ENCODE measurements around the gene VPS33B. TPM values are rescaled to one million over a fixed set of nuclear protein-coding genes. Genes with fewer than 3 reads are reported as not detected.
A peak's percentile ranks its signal among the peaks of the same experiment; 100 is the strongest.

Gene VPS33B
- total and polyA plus RNA-seq, 2 of the 13 experiments (the other 11 are each of a cell fraction or from before 2014, with no cell fraction given): 15.8 to 16.5 TPM

DNA sequence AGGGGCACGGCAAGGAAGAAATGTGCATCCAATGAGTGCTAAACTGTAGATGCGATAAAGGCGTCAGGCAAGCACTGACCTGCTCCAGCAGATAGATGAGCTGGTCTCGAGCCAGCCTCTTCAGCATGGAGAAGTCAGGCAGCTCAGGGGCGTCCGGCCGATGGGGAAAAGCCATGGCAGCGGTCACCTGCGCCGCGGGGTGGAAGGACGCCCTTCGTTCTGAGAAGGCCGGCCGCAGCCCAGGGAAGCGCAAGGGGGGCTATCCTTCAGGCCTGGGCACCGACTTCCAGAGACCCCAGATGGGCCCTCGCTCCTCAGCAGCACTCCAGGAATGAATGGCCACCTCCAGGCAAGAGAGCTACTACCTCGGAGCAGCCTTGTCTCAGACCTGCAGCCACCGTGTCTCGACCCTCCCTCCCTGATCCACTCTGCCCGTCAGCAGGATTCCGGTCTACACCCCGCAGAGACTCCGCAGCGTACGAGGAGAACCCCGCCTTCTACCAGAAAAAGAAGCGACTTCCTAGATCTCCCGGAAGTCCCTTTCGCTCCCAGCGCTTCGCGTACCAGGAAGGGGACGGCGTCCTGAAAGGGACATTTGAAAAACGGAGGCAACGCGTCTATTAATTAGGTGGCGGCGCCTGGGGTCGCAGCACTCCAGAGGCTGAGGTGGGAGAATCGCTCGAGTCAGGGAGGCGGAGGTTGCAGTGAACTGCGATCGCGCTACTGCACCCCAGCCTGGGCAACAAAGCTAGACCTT is at the start of gene VPS33B (continued):
- TF ChIP-seq ASH2L (IDR thresholded peaks at IDR 0.05; ENCODE audit: insufficient read length, low read depth, low read length): peak; percentile 79
- TF ChIP-seq ZNF839 (CRISPR knock-in tag; IDR thresholded peaks at IDR 0.05; ENCODE audit: borderline replicate concordance): 0 out of 2 replicates have a peak, but pooled peaks have one; percentile 43
- TF ChIP-seq ETV6 (CRISPR knock-in tag; conservative IDR thresholded peaks at IDR 0.05): peak; percentile 33; the same call in 1 of the 2 replicates
- TF ChIP-seq, protein P1, sequence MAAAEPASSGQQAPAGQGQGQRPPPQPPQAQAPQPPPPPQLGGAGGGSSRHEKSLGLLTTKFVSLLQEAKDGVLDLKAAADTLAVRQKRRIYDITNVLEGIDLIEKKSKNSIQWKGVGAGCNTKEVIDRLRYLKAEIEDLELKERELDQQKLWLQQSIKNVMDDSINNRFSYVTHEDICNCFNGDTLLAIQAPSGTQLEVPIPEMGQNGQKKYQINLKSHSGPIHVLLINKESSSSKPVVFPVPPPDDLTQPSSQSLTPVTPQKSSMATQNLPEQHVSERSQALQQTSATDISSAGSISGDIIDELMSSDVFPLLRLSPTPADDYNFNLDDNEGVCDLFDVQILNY (CRISPR knock-in tag; conservative IDR thresholded peaks at IDR 0.05): no peak
- TF ChIP-seq ZNF572 (CRISPR knock-in tag; IDR thresholded peaks at IDR 0.05): 0 out of 2 replicates have a peak, but pooled peaks have one; percentile 37
- TF ChIP-seq PHF21A (CRISPR knock-in tag; IDR thresholded peaks at IDR 0.05): peak; percentile 56; the same call in 1 of the 2 replicates
- TF ChIP-seq NBN (conservative IDR thresholded peaks at IDR 0.05): no peak
- peak; percentile 81; the same call in 1 of the 2 replicates for TF ChIP-seq GMEB1 (CRISPR knock-in tag; IDR thresholded peaks at IDR 0.05; ENCODE audit: borderline replicate concordance)
- 0 out of 2 replicates have a peak, but pooled peaks have one; percentile 21 for TF ChIP-seq TFE3 (CRISPR knock-in tag; IDR thresholded peaks at IDR 0.05)
- peak; percentile 60; the same call in 1 of the 3 replicates for TF ChIP-seq MXI1 (IDR thresholded peaks at IDR 0.05; ENCODE audit: borderline replicate concordance, low read depth, low read length)
- no peak for TF ChIP-seq ZNF615 (CRISPR knock-in tag; IDR thresholded peaks at IDR 0.05; ENCODE audit: borderline replicate concordance)
- peak; percentile 98 for TF ChIP-seq PHF20 (CRISPR knock-in tag; IDR thresholded peaks at IDR 0.05)
- 0 out of 2 replicates have a peak, but pooled peaks have one; percentile 71 for TF ChIP-seq ZNF703 (CRISPR knock-in tag; IDR thresholded peaks at IDR 0.05; ENCODE audit: borderline replicate concordance)
- peak; percentile 70 for TF ChIP-seq ZNF143 (CRISPR knock-in tag; IDR thresholded peaks at IDR 0.05)
- TF ChIP-seq SKI (IDR thresholded peaks at IDR 0.05; ENCODE audit: partially characterized antibody): no peak
- 0 out of 2 replicates have a peak, but pooled peaks have one; percentile 54 for TF ChIP-seq ZNF546 (CRISPR knock-in tag; conservative IDR thresholded peaks at IDR 0.05)
- 0 out of 2 replicates have a peak, but pooled peaks have one; percentile 41 for TF ChIP-seq ZNF775 (CRISPR knock-in tag; IDR thresholded peaks at IDR 0.05; ENCODE audit: borderline replicate concordance)
- TF ChIP-seq MYC (CRISPR knock-in tag; IDR thresholded peaks at IDR 0.05; ENCODE audit: borderline replicate concordance): no peak; the same call in 1 of the 2 replicates
- peak; percentile 97 for TF ChIP-seq KMT2B (CRISPR knock-in tag; IDR thresholded peaks at IDR 0.05)
- peak; percentile 90 for TF ChIP-seq HDAC1 (CRISPR knock-in tag; IDR thresholded peaks at IDR 0.05)
